Kidney epithelial cell (primary cell): ENCODE data around the gene RAB3IL1. TPM values are rescaled to one million over a fixed set of nuclear protein-coding genes. Genes with fewer than 3 reads are reported as not detected.

Experiments used
- DNase-seq: peaks from one replicate; pipeline ENCODE4 v3.0.0-alpha.2; 2010; ENCODE audit warnings: low read depth
- H3K27me3 ChIP-seq: 2 replicates; pipeline ENCODE4 v1.6.0; 2011; ENCODE audit warnings: low read length; ENCODE audit not compliant: control insufficient read depth, insufficient read depth
- H3K36me3 ChIP-seq: 2 replicates; pipeline ENCODE4 v1.5.1; 2011; ENCODE audit warnings: low read length; ENCODE audit not compliant: control insufficient read depth, insufficient read depth
- H3K4me3 ChIP-seq: 2 replicates; pipeline ENCODE4 v1.5.1; 2011; ENCODE audit warnings: low read depth, mild to moderate bottlenecking, control low read depth, low read length
- total RNA-seq: library from RNA; depleted of rRNA; stranded (reverse); fragments of >200 nt; gene quantifications from 2 replicates; pipeline ENCODE4 v1.2.3, GENCODE V29; 2015
- TF ChIP-seq, protein P1 (sequence below): IDR thresholded peaks from 2 replicates; pipeline ENCODE4 v1.5.1; 2011; ENCODE audit warnings: mild to moderate bottlenecking, moderate library complexity, low read length, control low read depth, inconsistent platforms; ENCODE audit not compliant: insufficient read depth, poor library complexity, severe bottlenecking

RAB3IL1 gene
- total RNA-seq, 1 donor from 2014 or later = 5.2 TPM

DNA sequence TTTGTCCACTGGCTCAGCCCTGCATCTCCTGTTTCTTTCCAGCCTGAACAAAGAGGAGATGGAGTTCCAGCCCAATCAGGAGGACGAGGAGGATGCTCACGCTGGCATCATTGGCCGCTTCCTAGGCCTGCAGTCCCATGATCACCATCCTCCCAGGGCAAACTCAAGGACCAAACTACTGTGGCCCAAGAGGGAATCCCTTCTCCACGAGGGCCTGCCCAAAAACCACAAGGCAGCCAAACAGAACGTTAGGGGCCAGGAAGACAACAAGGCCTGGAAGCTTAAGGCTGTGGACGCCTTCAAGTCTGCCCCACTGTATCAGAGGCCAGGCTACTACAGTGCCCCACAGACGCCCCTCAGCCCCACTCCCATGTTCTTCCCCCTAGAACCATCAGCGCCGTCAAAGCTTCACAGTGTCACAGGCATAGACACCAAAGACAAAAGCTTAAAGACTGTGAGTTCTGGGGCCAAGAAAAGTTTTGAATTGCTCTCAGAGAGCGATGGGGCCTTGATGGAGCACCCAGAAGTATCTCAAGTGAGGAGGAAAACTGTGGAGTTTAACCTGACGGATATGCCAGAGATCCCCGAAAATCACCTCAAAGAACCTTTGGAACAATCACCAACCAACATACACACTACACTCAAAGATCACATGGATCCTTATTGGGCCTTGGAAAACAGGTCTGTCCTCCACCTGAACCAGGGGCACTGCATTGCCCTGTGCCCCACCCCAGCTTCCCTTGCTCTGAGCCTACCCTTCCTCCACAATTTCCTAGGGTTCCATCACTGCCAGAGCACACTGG, 45.0 kb upstream of the RAB3IL1 start:
- TF ChIP-seq, protein P1, sequence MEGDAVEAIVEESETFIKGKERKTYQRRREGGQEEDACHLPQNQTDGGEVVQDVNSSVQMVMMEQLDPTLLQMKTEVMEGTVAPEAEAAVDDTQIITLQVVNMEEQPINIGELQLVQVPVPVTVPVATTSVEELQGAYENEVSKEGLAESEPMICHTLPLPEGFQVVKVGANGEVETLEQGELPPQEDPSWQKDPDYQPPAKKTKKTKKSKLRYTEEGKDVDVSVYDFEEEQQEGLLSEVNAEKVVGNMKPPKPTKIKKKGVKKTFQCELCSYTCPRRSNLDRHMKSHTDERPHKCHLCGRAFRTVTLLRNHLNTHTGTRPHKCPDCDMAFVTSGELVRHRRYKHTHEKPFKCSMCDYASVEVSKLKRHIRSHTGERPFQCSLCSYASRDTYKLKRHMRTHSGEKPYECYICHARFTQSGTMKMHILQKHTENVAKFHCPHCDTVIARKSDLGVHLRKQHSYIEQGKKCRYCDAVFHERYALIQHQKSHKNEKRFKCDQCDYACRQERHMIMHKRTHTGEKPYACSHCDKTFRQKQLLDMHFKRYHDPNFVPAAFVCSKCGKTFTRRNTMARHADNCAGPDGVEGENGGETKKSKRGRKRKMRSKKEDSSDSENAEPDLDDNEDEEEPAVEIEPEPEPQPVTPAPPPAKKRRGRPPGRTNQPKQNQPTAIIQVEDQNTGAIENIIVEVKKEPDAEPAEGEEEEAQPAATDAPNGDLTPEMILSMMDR = no peak
- DNase-seq = no peak
- Histone ChIP-seq H3K36me3 (peaks cover 2% of the 10 kb centered on the region), H3K27me3 (no peaks in the 10 kb centered on the region), H3K4me3 (no peak overlapping the region)

DNA sequence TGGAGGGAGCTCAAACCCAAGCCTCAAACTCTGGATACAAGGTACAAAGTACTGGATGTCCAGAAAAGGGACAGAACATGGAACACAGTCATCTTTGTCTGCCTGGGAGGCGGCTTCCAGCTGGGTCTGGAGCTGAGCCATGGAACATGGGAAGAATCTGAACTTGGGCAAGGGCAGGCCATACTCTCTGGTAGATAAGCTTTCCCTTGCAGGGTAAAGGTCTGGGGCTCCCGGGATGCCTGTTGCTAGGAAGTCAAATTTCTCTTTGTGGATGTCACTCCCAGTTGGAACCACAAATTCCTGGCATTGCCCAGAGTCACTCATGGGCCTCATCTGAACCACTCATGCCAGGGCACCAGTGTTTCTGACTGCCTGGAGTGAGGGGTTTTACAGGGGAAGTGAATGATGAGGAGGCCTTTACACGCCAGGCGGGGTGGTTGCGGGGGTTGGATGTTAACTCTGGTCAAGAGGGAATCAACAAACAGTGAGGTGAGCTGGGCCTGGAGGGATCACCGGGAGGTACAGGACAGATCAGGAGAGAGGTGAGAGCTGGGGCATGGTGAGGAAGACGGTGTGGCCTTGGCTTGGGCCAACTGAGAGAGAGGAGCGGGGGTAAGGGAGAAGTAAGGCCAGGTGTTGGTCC, 44.3 kb upstream of the RAB3IL1 start:
- TF ChIP-seq, protein P1 = no peak
- DNase-seq = no peak
- H3K27me3 ChIP-seq = no peaks in the 10 kb centered on the region
- no peak overlapping the region for H3K4me3 ChIP-seq
- H3K36me3 ChIP-seq = peaks cover 2% of the 10 kb centered on the region

DNA sequence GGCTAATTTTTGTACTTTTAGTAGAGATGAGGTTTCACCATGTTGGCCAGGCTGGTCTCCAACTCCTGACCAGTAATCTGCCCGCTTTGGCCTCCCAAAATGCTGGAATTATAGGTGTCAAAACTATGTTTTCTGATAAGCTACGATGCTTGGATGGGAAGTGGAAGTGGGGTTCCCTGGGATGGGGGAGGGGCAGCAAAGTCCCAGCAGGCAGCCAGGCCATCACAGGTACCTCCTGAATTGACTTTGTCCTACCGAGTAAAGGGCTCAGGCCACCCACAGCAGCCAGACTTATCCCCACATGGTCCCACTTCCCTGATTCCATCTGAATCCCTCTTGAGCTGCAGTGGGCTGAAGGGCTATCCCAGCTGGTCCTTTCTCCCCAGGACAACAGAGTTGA, 43.2 kb upstream of the RAB3IL1 start:
- DNase-seq = no peak
- H3K27me3 ChIP-seq = peaks cover 5% of the 10 kb centered on the region
- H3K4me3 ChIP-seq = no peak overlapping the region
- H3K36me3 ChIP-seq = peaks cover 2% of the 10 kb centered on the region
- TF ChIP-seq, protein P1 = no peak

DNA sequence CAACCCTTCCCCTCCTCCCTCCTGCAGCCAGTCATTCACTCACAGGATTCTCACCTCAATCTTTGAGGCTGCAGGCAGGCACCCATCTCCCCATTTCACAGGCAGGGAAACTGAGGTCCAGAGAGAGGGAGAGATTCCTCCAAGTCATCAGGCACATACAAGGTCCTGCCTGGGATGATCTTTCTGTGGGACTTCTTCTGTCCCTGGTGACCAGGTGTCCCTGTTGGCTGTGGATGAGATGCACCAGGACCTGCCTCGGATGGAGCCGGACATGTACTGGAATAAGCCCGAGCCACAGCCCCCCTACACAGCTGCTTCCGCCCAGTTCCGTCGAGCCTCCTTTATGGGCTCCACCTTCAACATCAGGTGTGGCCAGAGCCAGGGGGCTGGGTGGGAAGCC, 42.3 kb upstream of the RAB3IL1 start:
- peaks cover 5% of the 10 kb centered on the region for H3K27me3 ChIP-seq
- TF ChIP-seq, protein P1 = no peak
- no peak for DNase-seq
- H3K4me3 ChIP-seq = no peak overlapping the region
- no peaks in the 10 kb centered on the region for H3K36me3 ChIP-seq

DNA sequence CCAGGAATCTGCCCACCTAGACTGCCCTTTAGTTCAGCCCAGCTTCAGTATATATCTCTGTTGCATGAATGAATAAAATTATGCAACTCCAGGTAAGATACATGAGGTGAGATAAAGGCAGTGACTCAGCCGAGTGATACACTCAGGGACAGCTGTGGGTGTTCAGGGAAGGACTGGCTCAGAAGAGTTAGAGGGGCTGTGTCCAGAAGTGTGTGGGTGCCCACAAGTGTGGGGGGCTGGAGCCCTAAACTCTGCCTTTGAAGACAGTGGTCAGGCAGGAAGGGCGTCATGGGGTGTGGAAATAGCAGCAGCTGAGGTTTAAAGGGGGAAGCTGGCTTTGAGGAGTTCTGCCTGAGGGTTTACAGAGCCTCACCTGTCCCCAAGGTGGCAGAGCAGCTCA, 41.7 kb upstream of the RAB3IL1 start:
- TF ChIP-seq, protein P1 = no peak
- DNase-seq = no peak
- peaks cover 5% of the 10 kb centered on the region for H3K27me3 ChIP-seq
- H3K4me3 ChIP-seq = no peak overlapping the region
- H3K36me3 ChIP-seq = no peaks in the 10 kb centered on the region
